WTC11 (cell line): ENCODE results near the gene SRRM5. TPM values are rescaled to one million over a fixed set of nuclear protein-coding genes. Genes with fewer than 3 reads are reported as not detected.

ENCODE experiments used
- ATAC-seq: fragments of 200-7000 bp; cut with Tn5 transposase; 2 replicates; pipeline ENCODE4 v1.10.0; 2021; ENCODE audit warnings: mild to moderate bottlenecking, moderate library complexity
- CTCF ChIA-PET: fragments of 300-600 bp; sonication (Branson Sonifier 250); formaldehyde crosslinking; loops from one replicate; lab custom pipeline; 2021; ENCODE audit warnings: antibody characterized with exemption; lab: Charles Lee
- POLR2A ChIA-PET: fragments of 350-600 bp; sonication (Branson Sonifier 250); formaldehyde crosslinking; loops from one replicate; lab custom pipeline; 2021; ENCODE audit warnings: antibody characterized with exemption; lab: Charles Lee
- DNase-seq: peaks from one replicate; pipeline ENCODE4 v3.0.0; 2021; ENCODE audit warnings: low spot score
- H3K27ac Mint-ChIP-seq: 2 replicates; pipeline ENCODE4 v1.8.0; 2021; ENCODE audit warnings: mixed read lengths
- H3K27me3 Mint-ChIP-seq: 2 replicates; pipeline ENCODE4 v1.8.0; 2021; ENCODE audit warnings: low read depth, mild to moderate bottlenecking, moderate library complexity, mixed read lengths
- H3K36me3 Mint-ChIP-seq: 2 replicates; pipeline ENCODE4 v1.8.0; 2021; ENCODE audit warnings: mixed read lengths
- H3K4me1 Mint-ChIP-seq: 2 replicates; pipeline ENCODE4 v1.8.0; 2022; ENCODE audit warnings: mixed read lengths
- H3K4me3 Mint-ChIP-seq: 2 replicates; pipeline ENCODE4 v1.8.0; 2021; ENCODE audit warnings: mild to moderate bottlenecking, moderate library complexity, mixed read lengths
- H3K9me3 Mint-ChIP-seq: 2 replicates; pipeline ENCODE4 v1.8.0; 2021; ENCODE audit warnings: mixed read lengths
- ESRRA ChIP-seq: sonication (generic); formaldehyde crosslinking; IDR thresholded peaks from 2 replicates; pipeline ENCODE4 v1.8.1; 2022; ENCODE audit warnings: mild to moderate bottlenecking, missing genetic modification reagents, borderline replicate concordance
- FOXJ3 ChIP-seq: sonication (generic); formaldehyde crosslinking; IDR thresholded peaks from 2 replicates; pipeline ENCODE4 v1.9.0; 2021; ENCODE audit warnings: missing genetic modification reagents, mild to moderate bottlenecking, borderline replicate concordance
- GABPB1 ChIP-seq: sonication (generic); formaldehyde crosslinking; IDR thresholded peaks from 2 replicates; pipeline ENCODE4 v1.8.1; 2023; ENCODE audit warnings: mild to moderate bottlenecking, missing genetic modification reagents
- IRF2 ChIP-seq: sonication (generic); formaldehyde crosslinking; IDR thresholded peaks from 2 replicates; pipeline ENCODE4 v1.8.0; 2022; ENCODE audit warnings: low read depth, missing genetic modification reagents, borderline replicate concordance
- NR1H2 ChIP-seq: sonication (generic); formaldehyde crosslinking; IDR thresholded peaks from 2 replicates; pipeline ENCODE4 v1.9.0; 2021; ENCODE audit warnings: mild to moderate bottlenecking, moderate library complexity, missing genetic modification reagents
- NR2C2 ChIP-seq: sonication (generic); formaldehyde crosslinking; IDR thresholded peaks from 2 replicates; pipeline ENCODE4 v1.8.0; 2022; ENCODE audit warnings: mild to moderate bottlenecking, missing genetic modification reagents
- NR3C1 ChIP-seq: sonication (generic); formaldehyde crosslinking; conservative IDR thresholded peaks from 2 replicates; pipeline ENCODE4 v1.8.1; 2023; ENCODE audit warnings: low read depth, mild to moderate bottlenecking, missing genetic modification reagents
- PRRX2 ChIP-seq: fragments of 250-450 bp; sonication (Bioruptor Pico); IDR thresholded peaks from 2 replicates; pipeline ENCODE4 v1.8.0; 2021; ENCODE audit warnings: mild to moderate bottlenecking
- SMAD4 ChIP-seq: sonication (generic); formaldehyde crosslinking; IDR thresholded peaks from 2 replicates; pipeline ENCODE4 v1.8.0; 2022; ENCODE audit warnings: mild to moderate bottlenecking, missing genetic modification reagents
- TEAD1 ChIP-seq: sonication (generic); formaldehyde crosslinking; IDR thresholded peaks from 2 replicates; pipeline ENCODE4 v1.8.0; 2022; ENCODE audit warnings: mild to moderate bottlenecking, missing genetic modification reagents
- ZBTB21 ChIP-seq: sonication (generic); formaldehyde crosslinking; IDR thresholded peaks from 2 replicates; pipeline ENCODE4 v1.8.1; 2023; ENCODE audit warnings: mild to moderate bottlenecking, missing genetic modification reagents, borderline replicate concordance
- ZNF121 ChIP-seq: sonication (generic); formaldehyde crosslinking; IDR thresholded peaks from 2 replicates; pipeline ENCODE4 v1.8.0; 2023; ENCODE audit warnings: missing genetic modification reagents
- ZNF263 ChIP-seq: sonication (generic); formaldehyde crosslinking; IDR thresholded peaks from 2 replicates; pipeline ENCODE4 v1.8.1; 2022; ENCODE audit warnings: low read depth, mild to moderate bottlenecking, moderate library complexity, missing genetic modification reagents
- total RNA-seq: library from RNA; stranded (reverse); gene quantifications from 3 replicates; pipeline ENCODE4 v1.2.3, GENCODE V29; 2021
- TF ChIP-seq, protein P1 (sequence below): sonication (generic); formaldehyde crosslinking; conservative IDR thresholded peaks from 2 replicates; pipeline ENCODE4 v1.8.1; 2023; ENCODE audit warnings: mild to moderate bottlenecking, low read depth, missing genetic modification reagents, moderate library complexity
- TF ChIP-seq, protein P2 (sequence below): sonication (generic); formaldehyde crosslinking; IDR thresholded peaks from 2 replicates; pipeline ENCODE4 v1.8.1; 2023; ENCODE audit warnings: mild to moderate bottlenecking, moderate library complexity, missing genetic modification reagents
- TF ChIP-seq, protein P3 (sequence below): fragments of 250-450 bp; sonication (Bioruptor Pico); IDR thresholded peaks from 2 replicates; pipeline ENCODE4 v1.9.0; 2021; ENCODE audit warnings: mild to moderate bottlenecking
- TF ChIP-seq, protein P4 (sequence below): sonication (generic); formaldehyde crosslinking; IDR thresholded peaks from 2 replicates; pipeline ENCODE4 v1.8.0; 2022; ENCODE audit warnings: mild to moderate bottlenecking, missing genetic modification reagents
- TF ChIP-seq, protein P5 (sequence below): fragments of 250-450 bp; sonication (Bioruptor Pico); IDR thresholded peaks from 2 replicates; pipeline ENCODE4 v1.9.0; 2021; ENCODE audit warnings: moderate library complexity, mild to moderate bottlenecking, inconsistent platforms, borderline replicate concordance
- TF ChIP-seq, protein P6 (sequence below): sonication (generic); formaldehyde crosslinking; IDR thresholded peaks from 2 replicates; pipeline ENCODE4 v1.8.0; 2022; ENCODE audit warnings: mild to moderate bottlenecking, missing genetic modification reagents
- TF ChIP-seq, protein P7 (sequence below): sonication (generic); formaldehyde crosslinking; IDR thresholded peaks from 2 replicates; pipeline ENCODE4 v1.8.1; 2022; ENCODE audit warnings: mild to moderate bottlenecking, moderate library complexity, missing genetic modification reagents
- TF ChIP-seq, protein P8 (sequence below): sonication (generic); formaldehyde crosslinking; IDR thresholded peaks from 2 replicates; pipeline ENCODE4 v1.8.0; 2022; ENCODE audit warnings: mild to moderate bottlenecking, missing genetic modification reagents

Gene SRRM5
- total RNA-seq, 1 experiment from 2014 or later = 0.42 TPM

DNA sequence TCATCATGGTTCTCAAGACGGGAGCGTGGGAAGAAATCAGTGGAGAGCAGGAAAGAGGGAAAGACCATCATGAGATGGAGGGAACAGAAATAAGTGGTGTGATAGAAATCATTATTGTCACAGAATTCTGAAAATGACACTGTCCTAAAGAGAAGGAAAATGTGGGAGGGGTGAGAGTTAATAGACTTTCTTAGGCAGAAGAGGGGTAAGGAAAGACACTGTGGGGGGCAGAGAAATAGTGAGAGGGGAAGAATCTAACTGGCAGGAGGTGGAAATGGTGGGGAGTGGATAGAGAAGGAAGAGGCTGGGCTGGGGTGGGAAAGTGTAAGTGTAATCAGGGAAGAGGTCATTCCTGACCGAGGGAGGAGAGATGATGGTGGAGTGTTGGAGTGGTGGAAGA lies 33.1 kb upstream of the SRRM5 start:
- Mint-ChIP-seq H3K9me3 (no peaks in the 10 kb centered on the region), H3K36me3 (no peaks in the 10 kb centered on the region), H3K27ac (no peak overlapping the region), H3K4me1 (peaks cover 46% of the 10 kb centered on the region), H3K4me3 (peak overlapping the region; percentile 91), H3K27me3 (no peaks in the 10 kb centered on the region; the same call in none of the 2 replicates)
- ChIA-PET CTCF (interaction anchor here (1.1 to 1.7 kb wide), 2 partner anchors 24 to 43 kb away, joined by 4 to 5 read pairs; no protein-coding TSS in a partner anchor), POLR2A (no interaction called here)
- TF ChIP-seq IRF2 (no peak), ZNF263 (no peak), ZBTB21 (CRISPR knock-in tag) (no peak)
- TF ChIP-seq, protein P1, sequence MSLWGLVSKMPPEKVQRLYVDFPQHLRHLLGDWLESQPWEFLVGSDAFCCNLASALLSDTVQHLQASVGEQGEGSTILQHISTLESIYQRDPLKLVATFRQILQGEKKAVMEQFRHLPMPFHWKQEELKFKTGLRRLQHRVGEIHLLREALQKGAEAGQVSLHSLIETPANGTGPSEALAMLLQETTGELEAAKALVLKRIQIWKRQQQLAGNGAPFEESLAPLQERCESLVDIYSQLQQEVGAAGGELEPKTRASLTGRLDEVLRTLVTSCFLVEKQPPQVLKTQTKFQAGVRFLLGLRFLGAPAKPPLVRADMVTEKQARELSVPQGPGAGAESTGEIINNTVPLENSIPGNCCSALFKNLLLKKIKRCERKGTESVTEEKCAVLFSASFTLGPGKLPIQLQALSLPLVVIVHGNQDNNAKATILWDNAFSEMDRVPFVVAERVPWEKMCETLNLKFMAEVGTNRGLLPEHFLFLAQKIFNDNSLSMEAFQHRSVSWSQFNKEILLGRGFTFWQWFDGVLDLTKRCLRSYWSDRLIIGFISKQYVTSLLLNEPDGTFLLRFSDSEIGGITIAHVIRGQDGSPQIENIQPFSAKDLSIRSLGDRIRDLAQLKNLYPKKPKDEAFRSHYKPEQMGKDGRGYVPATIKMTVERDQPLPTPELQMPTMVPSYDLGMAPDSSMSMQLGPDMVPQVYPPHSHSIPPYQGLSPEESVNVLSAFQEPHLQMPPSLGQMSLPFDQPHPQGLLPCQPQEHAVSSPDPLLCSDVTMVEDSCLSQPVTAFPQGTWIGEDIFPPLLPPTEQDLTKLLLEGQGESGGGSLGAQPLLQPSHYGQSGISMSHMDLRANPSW (CRISPR knock-in tag) = no peak
- TF ChIP-seq, protein P2, sequence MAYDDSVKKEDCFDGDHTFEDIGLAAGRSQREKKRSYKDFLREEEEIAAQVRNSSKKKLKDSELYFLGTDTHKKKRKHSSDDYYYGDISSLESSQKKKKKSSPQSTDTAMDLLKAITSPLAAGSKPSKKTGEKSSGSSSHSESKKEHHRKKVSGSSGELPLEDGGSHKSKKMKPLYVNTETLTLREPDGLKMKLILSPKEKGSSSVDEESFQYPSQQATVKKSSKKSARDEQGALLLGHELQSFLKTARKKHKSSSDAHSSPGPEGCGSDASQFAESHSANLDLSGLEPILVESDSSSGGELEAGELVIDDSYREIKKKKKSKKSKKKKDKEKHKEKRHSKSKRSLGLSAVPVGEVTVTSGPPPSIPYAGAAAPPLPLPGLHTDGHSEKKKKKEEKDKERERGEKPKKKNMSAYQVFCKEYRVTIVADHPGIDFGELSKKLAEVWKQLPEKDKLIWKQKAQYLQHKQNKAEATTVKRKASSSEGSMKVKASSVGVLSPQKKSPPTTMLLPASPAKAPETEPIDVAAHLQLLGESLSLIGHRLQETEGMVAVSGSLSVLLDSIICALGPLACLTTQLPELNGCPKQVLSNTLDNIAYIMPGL (CRISPR knock-in tag) = no peak
- DNase-seq (no peak), ATAC-seq (no peak)

DNA sequence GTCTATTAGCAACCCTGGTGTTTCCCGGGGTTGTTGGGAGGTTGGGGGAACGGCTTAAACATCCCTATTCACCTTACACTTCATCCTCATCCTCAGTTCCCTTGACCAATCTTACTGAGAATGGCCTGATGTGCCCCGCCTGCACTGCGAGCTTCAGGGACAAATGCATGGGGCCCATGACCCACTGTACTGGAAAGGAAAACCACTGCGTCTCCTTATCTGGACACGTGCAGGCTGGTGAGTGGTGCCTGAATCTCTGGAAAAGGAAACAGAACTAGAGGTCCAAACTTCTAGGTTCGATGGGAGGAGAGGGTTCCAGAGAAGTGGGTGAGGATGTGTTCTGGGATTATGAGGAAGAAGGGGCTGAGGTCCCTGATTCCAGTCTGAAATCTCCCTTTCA lies 30.4 kb upstream of the SRRM5 start:
- no peak overlapping the region for H3K27ac Mint-ChIP-seq

DNA sequence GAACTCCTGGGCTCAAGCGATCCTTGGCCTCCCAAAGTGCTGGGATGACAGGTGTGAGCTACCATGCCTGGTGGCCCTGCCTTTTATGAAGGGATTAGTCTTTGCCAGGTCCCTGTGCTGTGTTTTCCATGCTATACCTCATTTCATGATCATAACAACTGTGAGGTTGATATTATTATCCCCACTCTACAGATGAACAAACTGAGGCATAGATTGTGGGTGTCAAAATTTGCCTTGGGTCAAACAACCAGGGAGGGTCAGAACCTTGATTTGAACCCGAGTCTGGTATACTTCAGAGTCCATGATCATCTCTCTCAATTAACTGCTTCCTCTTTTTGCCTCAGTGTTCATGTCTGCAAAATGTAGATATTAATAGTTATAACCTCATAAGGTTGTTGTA lies 29.4 kb upstream of the SRRM5 start:
- Mint-ChIP-seq H3K4me3 (no peak overlapping the region), H3K36me3 (peaks cover 7% of the 10 kb centered on the region; the same call in 1 of the 2 replicates), H3K27me3 (no peaks in the 10 kb centered on the region; the same call in 1 of the 2 replicates), H3K9me3 (no peaks in the 10 kb centered on the region), H3K4me1 (peaks cover 28% of the 10 kb centered on the region), H3K27ac (no peak overlapping the region)
- ATAC-seq (no peak), DNase-seq (no peak)
- ChIA-PET POLR2A (no interaction called here), CTCF (interaction anchor here (1.4 to 8.3 kb wide), 4 partner anchors 12 to 135 kb away, joined by 3 to 53 read pairs (median 11); partner anchors contain the start of genes IRGQ and ZNF576)
- TF ChIP-seq TEAD1 (CRISPR knock-in tag) = no peak
- TF ChIP-seq, protein P3, sequence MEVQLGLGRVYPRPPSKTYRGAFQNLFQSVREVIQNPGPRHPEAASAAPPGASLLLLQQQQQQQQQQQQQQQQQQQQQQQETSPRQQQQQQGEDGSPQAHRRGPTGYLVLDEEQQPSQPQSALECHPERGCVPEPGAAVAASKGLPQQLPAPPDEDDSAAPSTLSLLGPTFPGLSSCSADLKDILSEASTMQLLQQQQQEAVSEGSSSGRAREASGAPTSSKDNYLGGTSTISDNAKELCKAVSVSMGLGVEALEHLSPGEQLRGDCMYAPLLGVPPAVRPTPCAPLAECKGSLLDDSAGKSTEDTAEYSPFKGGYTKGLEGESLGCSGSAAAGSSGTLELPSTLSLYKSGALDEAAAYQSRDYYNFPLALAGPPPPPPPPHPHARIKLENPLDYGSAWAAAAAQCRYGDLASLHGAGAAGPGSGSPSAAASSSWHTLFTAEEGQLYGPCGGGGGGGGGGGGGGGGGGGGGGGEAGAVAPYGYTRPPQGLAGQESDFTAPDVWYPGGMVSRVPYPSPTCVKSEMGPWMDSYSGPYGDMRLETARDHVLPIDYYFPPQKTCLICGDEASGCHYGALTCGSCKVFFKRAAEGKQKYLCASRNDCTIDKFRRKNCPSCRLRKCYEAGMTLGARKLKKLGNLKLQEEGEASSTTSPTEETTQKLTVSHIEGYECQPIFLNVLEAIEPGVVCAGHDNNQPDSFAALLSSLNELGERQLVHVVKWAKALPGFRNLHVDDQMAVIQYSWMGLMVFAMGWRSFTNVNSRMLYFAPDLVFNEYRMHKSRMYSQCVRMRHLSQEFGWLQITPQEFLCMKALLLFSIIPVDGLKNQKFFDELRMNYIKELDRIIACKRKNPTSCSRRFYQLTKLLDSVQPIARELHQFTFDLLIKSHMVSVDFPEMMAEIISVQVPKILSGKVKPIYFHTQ (CRISPR knock-in tag) = no peak
- no peak for TF ChIP-seq ZNF121 (CRISPR knock-in tag)
- TF ChIP-seq NR2C2 (CRISPR knock-in tag) = no peak
- TF ChIP-seq GABPB1 (CRISPR knock-in tag) = no peak
- TF ChIP-seq, protein P4, sequence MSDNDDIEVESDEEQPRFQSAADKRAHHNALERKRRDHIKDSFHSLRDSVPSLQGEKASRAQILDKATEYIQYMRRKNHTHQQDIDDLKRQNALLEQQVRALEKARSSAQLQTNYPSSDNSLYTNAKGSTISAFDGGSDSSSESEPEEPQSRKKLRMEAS (CRISPR knock-in tag) = no peak
- no peak for TF ChIP-seq FOXJ3 (CRISPR knock-in tag)
- TF ChIP-seq, protein P5, sequence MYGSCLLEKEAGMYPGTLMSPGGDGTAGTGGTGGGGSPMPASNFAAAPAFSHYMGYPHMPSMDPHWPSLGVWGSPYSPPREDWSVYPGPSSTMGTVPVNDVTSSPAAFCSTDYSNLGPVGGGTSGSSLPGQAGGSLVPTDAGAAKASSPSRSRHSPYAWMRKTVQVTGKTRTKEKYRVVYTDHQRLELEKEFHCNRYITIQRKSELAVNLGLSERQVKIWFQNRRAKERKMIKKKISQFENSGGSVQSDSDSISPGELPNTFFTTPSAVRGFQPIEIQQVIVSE = no peak
- TF ChIP-seq, protein P6, sequence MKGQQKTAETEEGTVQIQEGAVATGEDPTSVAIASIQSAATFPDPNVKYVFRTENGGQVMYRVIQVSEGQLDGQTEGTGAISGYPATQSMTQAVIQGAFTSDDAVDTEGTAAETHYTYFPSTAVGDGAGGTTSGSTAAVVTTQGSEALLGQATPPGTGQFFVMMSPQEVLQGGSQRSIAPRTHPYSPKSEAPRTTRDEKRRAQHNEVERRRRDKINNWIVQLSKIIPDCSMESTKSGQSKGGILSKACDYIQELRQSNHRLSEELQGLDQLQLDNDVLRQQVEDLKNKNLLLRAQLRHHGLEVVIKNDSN (CRISPR knock-in tag) = no peak
- TF ChIP-seq, protein P7, sequence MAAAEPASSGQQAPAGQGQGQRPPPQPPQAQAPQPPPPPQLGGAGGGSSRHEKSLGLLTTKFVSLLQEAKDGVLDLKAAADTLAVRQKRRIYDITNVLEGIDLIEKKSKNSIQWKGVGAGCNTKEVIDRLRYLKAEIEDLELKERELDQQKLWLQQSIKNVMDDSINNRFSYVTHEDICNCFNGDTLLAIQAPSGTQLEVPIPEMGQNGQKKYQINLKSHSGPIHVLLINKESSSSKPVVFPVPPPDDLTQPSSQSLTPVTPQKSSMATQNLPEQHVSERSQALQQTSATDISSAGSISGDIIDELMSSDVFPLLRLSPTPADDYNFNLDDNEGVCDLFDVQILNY (CRISPR knock-in tag) = no peak
- no peak for TF ChIP-seq NR1H2 (CRISPR knock-in tag)
- TF ChIP-seq NR3C1 (CRISPR knock-in tag) = no peak
- no peak for TF ChIP-seq ESRRA (CRISPR knock-in tag)
- no peak for TF ChIP-seq SMAD4 (CRISPR knock-in tag)

More for the DNA sequence above, 30.4 kb upstream of the SRRM5 start:
- ChIA-PET POLR2A (no interaction called here), CTCF (interaction anchor here (1.3 to 8.3 kb wide), 3 partner anchors 13 to 81 kb away, joined by 5 to 53 read pairs (median 17); partner anchors contain the start of genes IRGQ and ZNF576)
- Mint-ChIP-seq H3K4me3 (peak overlapping the region; percentile 91), H3K36me3 (peaks cover 7% of the 10 kb centered on the region; the same call in 1 of the 2 replicates), H3K4me1 (peaks cover 35% of the 10 kb centered on the region), H3K27me3 (no peaks in the 10 kb centered on the region; the same call in none of the 2 replicates), H3K9me3 (no peaks in the 10 kb centered on the region)
- no peak for ATAC-seq
- DNase-seq = no peak
- no peak for TF ChIP-seq ZBTB21 (CRISPR knock-in tag)
- TF ChIP-seq, protein P8, sequence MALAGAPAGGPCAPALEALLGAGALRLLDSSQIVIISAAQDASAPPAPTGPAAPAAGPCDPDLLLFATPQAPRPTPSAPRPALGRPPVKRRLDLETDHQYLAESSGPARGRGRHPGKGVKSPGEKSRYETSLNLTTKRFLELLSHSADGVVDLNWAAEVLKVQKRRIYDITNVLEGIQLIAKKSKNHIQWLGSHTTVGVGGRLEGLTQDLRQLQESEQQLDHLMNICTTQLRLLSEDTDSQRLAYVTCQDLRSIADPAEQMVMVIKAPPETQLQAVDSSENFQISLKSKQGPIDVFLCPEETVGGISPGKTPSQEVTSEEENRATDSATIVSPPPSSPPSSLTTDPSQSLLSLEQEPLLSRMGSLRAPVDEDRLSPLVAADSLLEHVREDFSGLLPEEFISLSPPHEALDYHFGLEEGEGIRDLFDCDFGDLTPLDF (CRISPR knock-in tag) = no peak
- no peak for TF ChIP-seq PRRX2 (CRISPR knock-in tag)
